GM23248 (cell line): ENCODE data around the gene BPIFA3.

Experiments used
- EZH2 ChIP-seq: fragments of 200-600 bp; sonication (generic); IDR thresholded peaks from 2 replicates; pipeline ENCODE4 v1.6.1; 2018; ENCODE audit warnings: antibody characterized with exemption, mild to moderate bottlenecking; ENCODE audit not compliant: insufficient read depth, poor library complexity, severe bottlenecking
- EZH2phosphoT487 ChIP-seq: fragments of 200-600 bp; sonication (generic); IDR thresholded peaks from 2 replicates; pipeline ENCODE4 v1.6.1; 2018; ENCODE audit warnings: antibody characterized with exemption, moderate library complexity, mild to moderate bottlenecking, low read depth; ENCODE audit not compliant: insufficient read depth

GRCh38 chr20:33263784-33264183 lies 46.6 kb downstream of the BPIFA3 start:
- TF ChIP-seq EZH2phosphoT487 = no peak
- TF ChIP-seq EZH2 = no peak
